Measurements from ENCODE around the gene GRK7. TPM values are rescaled to one million over a fixed set of nuclear protein-coding genes. Genes with fewer than 3 reads are reported as not detected.

GRK7 gene
- total RNA-seq, 4 donors from 2014 or later: not detected

DNA sequence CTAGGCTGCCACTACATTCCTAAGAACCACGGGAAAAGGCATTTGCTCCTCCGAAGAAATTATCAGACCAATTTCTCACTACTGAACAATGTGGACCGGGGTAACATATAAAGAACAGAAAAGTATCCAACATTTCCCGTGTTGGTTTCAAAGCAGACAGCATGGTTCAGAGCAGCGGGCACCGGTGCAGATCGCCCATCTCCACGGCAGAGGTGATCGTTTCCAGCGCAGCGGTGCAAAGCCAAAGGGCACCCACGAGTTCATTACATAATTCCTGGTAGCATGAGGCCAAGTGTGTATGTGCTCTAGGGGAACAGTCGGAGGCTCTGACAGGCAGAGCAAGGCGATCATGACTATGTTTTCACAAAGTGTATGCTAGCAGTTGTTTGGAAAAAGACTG lies 13.2 kb downstream of the GRK7 start:
- Histone ChIP-seq H3K27me3 (no peaks in the 10 kb centered on the region), H3K27ac (no peak overlapping the region), H3K36me3 (no peaks in the 10 kb centered on the region), H3K4me1 (no peaks in the 10 kb centered on the region), H3K4me3 (replicated peaks in 1 of 3) (no peak overlapping the region), H3K9me3 (no peaks in the 10 kb centered on the region)
- intact Hi-C loops (cut with DNase I): no loop called here
- WGBS, 2 donors: 81 to 88% methylated on average over 14 of the region's 14 CpGs
- TF ChIP-seq CTCF (IDR thresholded peaks at IDR 0.05) (no peak), POLR2A (IDR thresholded peaks at IDR 0.05) (no peak)
- peak in 1 of 2 donors; percentile 24 for DNase-seq

DNA sequence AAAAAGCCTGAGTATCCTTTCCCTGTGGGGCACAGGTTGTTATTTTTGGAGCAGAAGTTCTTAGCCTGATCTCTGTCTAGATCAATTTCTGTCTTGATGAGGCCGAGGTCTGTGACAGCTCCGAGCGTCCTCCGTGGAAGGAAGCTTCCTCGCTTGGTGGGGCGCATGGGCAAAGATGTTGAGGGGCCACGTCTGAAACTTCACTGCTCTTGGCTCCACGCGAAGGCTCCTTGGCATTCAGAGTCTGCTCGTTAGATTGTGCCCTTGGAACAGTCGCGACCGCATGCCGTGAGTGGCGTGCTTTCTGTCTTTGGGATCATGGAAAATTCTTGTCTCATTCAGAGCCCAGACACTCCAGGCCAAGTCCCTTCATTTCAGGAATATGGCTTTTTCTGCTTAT lies 13.7 kb downstream of the GRK7 start:
- intact Hi-C loops (cut with DNase I): no loop called here
- TF ChIP-seq CTCF (IDR thresholded peaks at IDR 0.05) (no peak), POLR2A (IDR thresholded peaks at IDR 0.05) (no peak)
- WGBS, 2 donors: 62 to 71% methylated on average over 15 of the region's 15 CpGs
- Histone ChIP-seq H3K4me3 (replicated peaks in 1 of 3) (no peak overlapping the region), H3K27me3 (no peaks in the 10 kb centered on the region), H3K36me3 (no peaks in the 10 kb centered on the region), H3K4me1 (no peaks in the 10 kb centered on the region), H3K27ac (no peak overlapping the region), H3K9me3 (no peaks in the 10 kb centered on the region)
- DNase-seq: no peak

DNA sequence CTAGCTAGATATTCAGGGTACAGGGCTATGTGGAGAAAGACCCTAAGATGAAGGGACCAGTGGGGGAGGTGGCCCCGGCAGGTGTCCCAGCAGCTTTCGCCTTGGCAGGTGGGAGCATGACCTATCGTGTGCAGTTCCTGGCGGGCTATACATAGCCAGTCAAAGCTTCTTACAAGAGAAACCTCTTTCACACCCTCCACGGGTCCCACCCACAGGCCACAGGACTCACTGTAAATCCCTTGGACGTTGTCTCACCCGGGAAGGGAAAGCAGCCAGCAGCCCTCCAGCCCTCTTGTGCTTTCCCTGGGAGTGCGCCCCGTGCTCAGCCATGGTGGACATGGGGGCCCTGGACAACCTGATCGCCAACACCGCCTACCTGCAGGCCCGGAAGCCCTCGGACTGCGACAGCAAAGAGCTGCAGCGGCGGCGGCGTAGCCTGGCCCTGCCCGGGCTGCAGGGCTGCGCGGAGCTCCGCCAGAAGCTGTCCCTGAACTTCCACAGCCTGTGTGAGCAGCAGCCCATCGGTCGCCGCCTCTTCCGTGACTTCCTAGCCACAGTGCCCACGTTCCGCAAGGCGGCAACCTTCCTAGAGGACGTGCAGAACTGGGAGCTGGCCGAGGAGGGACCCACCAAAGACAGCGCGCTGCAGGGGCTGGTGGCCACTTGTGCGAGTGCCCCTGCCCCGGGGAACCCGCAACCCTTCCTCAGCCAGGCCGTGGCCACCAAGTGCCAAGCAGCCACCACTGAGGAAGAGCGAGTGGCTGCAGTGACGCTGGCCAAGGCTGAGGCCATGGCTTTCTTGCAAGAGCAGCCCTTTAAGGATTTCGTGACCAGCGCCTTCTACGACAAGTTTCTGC lies 15.0 kb downstream of the GRK7 start:
- no peaks in the 10 kb centered on the region for H3K9me3 ChIP-seq
- 91 to 94% methylated on average over 19 to 41 of the region's 42 CpGs for WGBS, 2 donors
- H3K4me3 ChIP-seq (replicated peaks in 1 of 3): no peak overlapping the region
- intact Hi-C loops (cut with DNase I): no loop called here
- H3K27me3 ChIP-seq: no peaks in the 10 kb centered on the region
- no peaks in the 10 kb centered on the region for H3K4me1 ChIP-seq
- TF ChIP-seq CTCF (IDR thresholded peaks at IDR 0.05) (no peak), POLR2A (IDR thresholded peaks at IDR 0.05) (no peak)
- no peak for DNase-seq
- H3K36me3 ChIP-seq: no peaks in the 10 kb centered on the region
- H3K27ac ChIP-seq: no peak overlapping the region

DNA sequence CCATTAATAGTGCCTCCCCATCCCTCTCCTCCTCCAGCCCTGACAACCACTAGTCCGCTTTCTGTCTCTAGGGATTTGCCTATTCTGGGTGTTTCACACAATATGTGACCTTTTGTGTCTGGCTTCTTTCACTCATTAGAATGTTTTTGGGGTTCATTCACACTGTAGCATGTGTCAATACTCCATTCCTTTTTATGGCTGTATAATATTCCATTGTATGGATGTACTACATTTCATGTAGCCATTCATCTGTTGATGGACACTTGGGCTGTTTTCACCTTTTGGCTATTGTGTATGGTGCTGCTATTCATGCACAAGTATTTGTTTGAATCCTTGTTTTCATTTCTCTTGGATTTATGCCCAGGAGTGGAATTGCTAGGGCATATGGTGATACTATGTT lies 16.5 kb downstream of the GRK7 start:
- 94 to 100% methylated on average over 1 of the region's 1 CpG for WGBS, 2 donors
- H3K4me3 ChIP-seq (replicated peaks in 1 of 3): no peak overlapping the region
- H3K36me3 ChIP-seq: no peaks in the 10 kb centered on the region
- no peak for DNase-seq
- H3K27ac ChIP-seq: no peak overlapping the region
- TF ChIP-seq CTCF (IDR thresholded peaks at IDR 0.05) (no peak), POLR2A (IDR thresholded peaks at IDR 0.05) (no peak)
- intact Hi-C loops (cut with DNase I): no loop called here
- H3K27me3 ChIP-seq: no peaks in the 10 kb centered on the region
- no peaks in the 10 kb centered on the region for H3K4me1 ChIP-seq
- no peaks in the 10 kb centered on the region for H3K9me3 ChIP-seq

DNA sequence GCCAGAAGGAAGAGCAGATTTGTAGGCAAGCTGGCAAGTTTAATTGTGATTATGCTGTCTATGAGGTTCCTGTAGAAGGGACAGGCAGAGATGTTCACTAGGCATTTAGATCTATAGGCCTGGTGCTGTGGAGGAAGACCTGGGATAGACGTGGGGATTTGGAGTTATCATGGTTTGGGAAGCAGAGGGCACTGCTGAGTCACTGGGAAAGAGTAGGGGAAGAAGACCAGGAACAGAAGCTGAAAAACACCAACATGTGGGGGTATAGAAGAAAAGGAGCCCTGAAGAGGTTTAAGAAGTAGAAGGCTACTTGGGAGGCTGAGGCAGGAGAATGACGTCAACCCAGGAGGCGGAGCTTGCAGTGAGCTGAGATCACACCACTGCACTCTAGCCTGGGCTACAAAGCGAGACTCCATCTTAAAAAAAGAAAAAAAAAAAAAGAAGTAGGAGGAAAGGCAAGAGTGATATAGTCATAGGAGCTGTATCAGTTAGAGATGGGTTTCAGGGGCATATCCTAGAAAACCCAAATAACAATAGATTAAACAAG lies 19.3 kb downstream of the GRK7 start:
- Histone ChIP-seq H3K4me3 (replicated peaks in 1 of 3) (no peak overlapping the region), H3K4me1 (no peaks in the 10 kb centered on the region), H3K27me3 (no peaks in the 10 kb centered on the region), H3K27ac (no peak overlapping the region), H3K36me3 (no peaks in the 10 kb centered on the region), H3K9me3 (no peaks in the 10 kb centered on the region)
- WGBS, 2 donors: 53 to 80% methylated on average over 4 of the region's 4 CpGs
- intact Hi-C loops (cut with DNase I): no loop called here
- TF ChIP-seq CTCF (IDR thresholded peaks at IDR 0.05) (peak in 1 of 6 experiments; percentile 9), POLR2A (IDR thresholded peaks at IDR 0.05) (no peak)
- DNase-seq: no peak
